ENCODE results near the gene LMBRD2. TPM values are rescaled to one million over a fixed set of nuclear protein-coding genes. Genes with fewer than 3 reads are reported as not detected.

Gene LMBRD2
- total RNA-seq (2014; rRNA removed; shearing (Covaris generic)) (6.2 and 6.4 TPM in 2 replicates), polyA plus RNA-seq (2016; fragmentation: Nextera tagmentation; extraction: Ambion mirVana) (3.2 and 4.4 TPM in 2 replicates)
- long read RNA-seq, partial matches to known transcripts: 1 of 1 reads
- long read RNA-seq, other reads (novel, unspliced or antisense): 0 of 1 reads

DNA sequence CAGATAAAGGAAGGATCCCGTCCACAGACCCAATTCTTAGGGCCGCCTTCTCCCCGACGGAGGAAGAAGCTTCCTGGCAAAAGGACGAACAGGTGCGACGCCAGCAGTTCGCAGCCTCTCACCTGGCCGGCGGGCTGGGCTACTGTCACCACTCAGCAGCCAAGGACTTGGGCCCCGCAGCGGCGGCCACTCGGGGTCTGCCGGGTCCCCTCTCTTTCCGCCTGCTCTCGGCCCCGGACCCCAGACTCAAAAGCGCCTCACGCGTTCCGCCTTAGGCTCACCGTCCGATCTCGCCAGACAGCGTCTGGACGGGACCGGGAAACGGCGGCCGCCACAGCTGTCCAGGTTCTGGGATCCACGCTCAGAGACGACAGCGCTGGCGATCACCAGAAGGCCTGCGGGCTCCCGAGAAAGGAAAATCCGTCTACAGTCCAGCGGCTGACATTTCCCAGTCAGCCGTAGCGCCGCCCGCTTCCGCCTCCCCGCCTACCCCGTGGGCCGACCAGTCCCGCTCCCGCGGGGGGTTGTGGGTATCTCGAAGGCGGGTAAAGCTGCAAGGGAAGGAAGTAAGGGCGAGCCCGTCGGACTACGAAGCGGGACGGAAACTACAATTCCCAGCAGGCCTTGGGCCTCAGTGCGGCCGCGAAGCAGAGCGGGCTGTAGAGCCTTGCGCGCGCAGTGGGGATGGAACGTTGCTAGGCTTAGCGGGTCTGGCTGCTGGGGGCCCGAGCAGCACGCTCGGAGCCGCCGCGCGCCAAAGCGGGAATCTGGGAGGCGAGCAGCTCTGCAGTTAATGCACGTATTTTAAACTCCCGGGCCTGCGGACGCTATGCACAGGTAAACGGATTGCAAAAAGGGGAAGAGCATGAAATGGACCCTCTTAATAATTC lies at the start of gene LMBRD2, which contains the start of gene SKP2:
Gene LMBRD2 (minus strand): TSS at position 454 of the 890 bp plus-strand sequence. CDS start 8,538 bp downstream, outside the sequence.
Gene SKP2 (plus strand): TSS at position 678 of the 890 bp plus-strand sequence. CDS start 152 bp downstream, at position 830.
- Histone ChIP-seq H4K20me1 (replicated peaks; ENCODE audit: insufficient read depth) (no peaks in the 10 kb centered on the region; the same call in 1 of the 2 replicates), H3K27me3 (ENCODE audit: insufficient read depth) (no peaks in the 10 kb centered on the region), H3K4me3 (peak within 1 kb of the TSS; percentile 84), H3K79me2 (replicated peaks; ENCODE audit: insufficient read depth) (peaks cover 37% of the 10 kb centered on the region), H3F3A (replicated peaks; ENCODE audit: low read depth) (no peaks in the 10 kb centered on the region), H3K36me3 (ENCODE audit: insufficient read depth) (peaks cover 6% of the 10 kb centered on the region; the same call in 1 of the 2 replicates), H2AFZ (peak within 1 kb of the TSS; percentile 98), H3K27ac (ENCODE audit: low read depth) (peak within 1 kb of the TSS; percentile 74; the same call in 1 of the 2 replicates), H3K4me2 (peak within 1 kb of the TSS; percentile 97), H3K9me2 (ENCODE audit: insufficient read depth) (no peaks in the 10 kb centered on the region), H3K4me1 (ENCODE audit: insufficient read depth) (no peaks in the 10 kb centered on the region; the same call in 1 of the 2 replicates)
- Mint-ChIP-seq H3K36me3 (ENCODE audit: low read depth) (peaks cover 42% of the 10 kb centered on the region), H3K9me3 (no peaks in the 10 kb centered on the region), H3K4me1 (peaks cover 15% of the 10 kb centered on the region; the same call in 2 of the 3 replicates), H3K27me3 (ENCODE audit: insufficient read depth, low read depth, poor library complexity) (no peaks in the 10 kb centered on the region), H3K4me3 (peak within 1 kb of the TSS; percentile 98), H3K27ac (peak within 1 kb of the TSS; percentile 92)
- peak; percentile 99 for DNase-seq (ENCODE audit: low spot score)
- ATAC-seq: peak; percentile 98
- TF ChIP-seq CREB1 (CRISPR knock-in tag; IDR thresholded peaks at IDR 0.05; ENCODE audit: low read depth) (peak; percentile 52; the same call in 1 of the 2 replicates), POLR2AphosphoS5 (IDR thresholded peaks at IDR 0.05; ENCODE audit: low read depth) (peak; percentile 90)
- TF ChIP-seq, protein P1, sequence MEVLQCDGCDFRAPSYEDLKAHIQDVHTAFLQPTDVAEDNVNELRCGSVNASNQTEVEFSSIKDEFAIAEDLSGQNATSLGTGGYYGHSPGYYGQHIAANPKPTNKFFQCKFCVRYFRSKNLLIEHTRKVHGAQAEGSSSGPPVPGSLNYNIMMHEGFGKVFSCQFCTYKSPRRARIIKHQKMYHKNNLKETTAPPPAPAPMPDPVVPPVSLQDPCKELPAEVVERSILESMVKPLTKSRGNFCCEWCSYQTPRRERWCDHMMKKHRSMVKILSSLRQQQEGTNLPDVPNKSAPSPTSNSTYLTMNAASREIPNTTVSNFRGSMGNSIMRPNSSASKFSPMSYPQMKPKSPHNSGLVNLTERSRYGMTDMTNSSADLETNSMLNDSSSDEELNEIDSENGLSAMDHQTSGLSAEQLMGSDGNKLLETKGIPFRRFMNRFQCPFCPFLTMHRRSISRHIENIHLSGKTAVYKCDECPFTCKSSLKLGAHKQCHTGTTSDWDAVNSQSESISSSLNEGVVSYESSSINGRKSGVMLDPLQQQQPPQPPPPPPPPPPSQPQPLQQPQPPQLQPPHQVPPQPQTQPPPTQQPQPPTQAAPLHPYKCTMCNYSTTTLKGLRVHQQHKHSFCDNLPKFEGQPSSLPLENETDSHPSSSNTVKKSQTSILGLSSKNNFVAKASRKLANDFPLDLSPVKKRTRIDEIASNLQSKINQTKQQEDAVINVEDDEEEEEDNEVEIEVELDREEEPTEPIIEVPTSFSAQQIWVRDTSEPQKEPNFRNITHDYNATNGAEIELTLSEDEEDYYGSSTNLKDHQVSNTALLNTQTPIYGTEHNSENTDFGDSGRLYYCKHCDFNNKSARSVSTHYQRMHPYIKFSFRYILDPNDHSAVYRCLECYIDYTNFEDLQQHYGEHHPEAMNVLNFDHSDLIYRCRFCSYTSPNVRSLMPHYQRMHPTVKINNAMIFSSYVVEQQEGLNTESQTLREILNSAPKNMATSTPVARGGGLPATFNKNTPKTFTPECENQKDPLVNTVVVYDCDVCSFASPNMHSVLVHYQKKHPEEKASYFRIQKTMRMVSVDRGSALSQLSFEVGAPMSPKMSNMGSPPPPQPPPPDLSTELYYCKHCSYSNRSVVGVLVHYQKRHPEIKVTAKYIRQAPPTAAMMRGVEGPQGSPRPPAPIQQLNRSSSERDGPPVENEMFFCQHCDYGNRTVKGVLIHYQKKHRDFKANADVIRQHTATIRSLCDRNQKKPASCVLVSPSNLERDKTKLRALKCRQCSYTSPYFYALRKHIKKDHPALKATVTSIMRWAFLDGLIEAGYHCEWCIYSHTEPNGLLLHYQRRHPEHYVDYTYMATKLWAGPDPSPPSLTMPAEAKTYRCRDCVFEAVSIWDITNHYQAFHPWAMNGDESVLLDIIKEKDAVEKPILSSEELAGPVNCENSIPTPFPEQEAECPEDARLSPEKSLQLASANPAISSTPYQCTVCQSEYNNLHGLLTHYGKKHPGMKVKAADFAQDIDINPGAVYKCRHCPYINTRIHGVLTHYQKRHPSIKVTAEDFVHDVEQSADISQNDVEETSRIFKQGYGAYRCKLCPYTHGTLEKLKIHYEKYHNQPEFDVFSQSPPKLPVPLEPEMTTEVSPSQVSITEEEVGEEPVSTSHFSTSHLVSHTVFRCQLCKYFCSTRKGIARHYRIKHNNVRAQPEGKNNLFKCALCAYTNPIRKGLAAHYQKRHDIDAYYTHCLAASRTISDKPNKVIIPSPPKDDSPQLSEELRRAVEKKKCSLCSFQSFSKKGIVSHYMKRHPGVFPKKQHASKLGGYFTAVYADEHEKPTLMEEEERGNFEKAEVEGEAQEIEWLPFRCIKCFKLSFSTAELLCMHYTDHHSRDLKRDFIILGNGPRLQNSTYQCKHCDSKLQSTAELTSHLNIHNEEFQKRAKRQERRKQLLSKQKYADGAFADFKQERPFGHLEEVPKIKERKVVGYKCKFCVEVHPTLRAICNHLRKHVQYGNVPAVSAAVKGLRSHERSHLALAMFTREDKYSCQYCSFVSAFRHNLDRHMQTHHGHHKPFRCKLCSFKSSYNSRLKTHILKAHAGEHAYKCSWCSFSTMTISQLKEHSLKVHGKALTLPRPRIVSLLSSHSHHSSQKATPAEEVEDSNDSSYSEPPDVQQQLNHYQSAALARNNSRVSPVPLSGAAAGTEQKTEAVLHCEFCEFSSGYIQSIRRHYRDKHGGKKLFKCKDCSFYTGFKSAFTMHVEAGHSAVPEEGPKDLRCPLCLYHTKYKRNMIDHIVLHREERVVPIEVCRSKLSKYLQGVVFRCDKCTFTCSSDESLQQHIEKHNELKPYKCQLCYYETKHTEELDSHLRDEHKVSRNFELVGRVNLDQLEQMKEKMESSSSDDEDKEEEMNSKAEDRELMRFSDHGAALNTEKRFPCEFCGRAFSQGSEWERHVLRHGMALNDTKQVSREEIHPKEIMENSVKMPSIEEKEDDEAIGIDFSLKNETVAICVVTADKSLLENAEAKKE (CRISPR knock-in tag; IDR thresholded peaks at IDR 0.05): no peak
- TF ChIP-seq, protein P2, sequence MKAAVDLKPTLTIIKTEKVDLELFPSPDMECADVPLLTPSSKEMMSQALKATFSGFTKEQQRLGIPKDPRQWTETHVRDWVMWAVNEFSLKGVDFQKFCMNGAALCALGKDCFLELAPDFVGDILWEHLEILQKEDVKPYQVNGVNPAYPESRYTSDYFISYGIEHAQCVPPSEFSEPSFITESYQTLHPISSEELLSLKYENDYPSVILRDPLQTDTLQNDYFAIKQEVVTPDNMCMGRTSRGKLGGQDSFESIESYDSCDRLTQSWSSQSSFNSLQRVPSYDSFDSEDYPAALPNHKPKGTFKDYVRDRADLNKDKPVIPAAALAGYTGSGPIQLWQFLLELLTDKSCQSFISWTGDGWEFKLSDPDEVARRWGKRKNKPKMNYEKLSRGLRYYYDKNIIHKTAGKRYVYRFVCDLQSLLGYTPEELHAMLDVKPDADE (IDR thresholded peaks at IDR 0.05): peak; percentile 94
